K562 (cell line): ENCODE results near the gene LMAN2. TPM values are rescaled to one million over a fixed set of nuclear protein-coding genes. Genes with fewer than 3 reads are reported as not detected.
A peak's percentile ranks its signal among the peaks of the same experiment; 100 is the strongest.

Source experiments
- ARID4B ChIP-seq: sonication (generic); formaldehyde crosslinking; IDR thresholded peaks from 2 replicates; pipeline ENCODE4 v1.8.0; 2022; ENCODE audit warnings: mild to moderate bottlenecking, missing genetic modification reagents
- CUX1 ChIP-seq: fragments of 200-800 bp; sonication (Bioruptor generic); IDR thresholded peaks from 2 replicates; pipeline ENCODE4 v1.6.1; 2016; ENCODE audit warnings: missing genetic modification characterization, missing compliant biosample characterization
- E2F1 ChIP-seq: sonication (generic); formaldehyde crosslinking; IDR thresholded peaks from 2 replicates; pipeline ENCODE4 v1.8.1; 2023; ENCODE audit warnings: mild to moderate bottlenecking, missing genetic modification reagents, moderate library complexity
- FOXK2 ChIP-seq, 2 experiments: fragments of 450-650 bp; IDR thresholded peaks in 1 of 2; conservative IDR thresholded peaks in 1 of 2; 2 replicates each; pipeline ENCODE4 v1.6.1; 2016; ENCODE audit warnings: low read depth in 2 of 2, mild to moderate bottlenecking in 1 of 2
- FOXM1 ChIP-seq, 2 experiments: fragments of 450-650 bp in 1 of 2; sonication (generic) in 1 of 2; formaldehyde crosslinking in 1 of 2; IDR thresholded peaks; 2 replicates each; pipeline versions ENCODE4 v1.6.1 to v1.9.0; 2017 to 2022; ENCODE audit warnings: low read depth in 2 of 2, mild to moderate bottlenecking in 2 of 2, missing genetic modification reagents in 1 of 2, moderate library complexity in 1 of 2
- HNRNPLL ChIP-seq: fragments of 200-400 bp; formaldehyde crosslinking; IDR thresholded peaks from 2 replicates; pipeline ENCODE4 v1.6.1; 2017; ENCODE audit warnings: low read length, low read depth, mild to moderate bottlenecking; ENCODE audit not compliant: poor library complexity, severe bottlenecking
- LCOR ChIP-seq: sonication (generic); formaldehyde crosslinking; IDR thresholded peaks from 2 replicates; pipeline ENCODE4 v1.8.0; 2022; ENCODE audit warnings: mild to moderate bottlenecking, missing genetic modification reagents
- MBD2 ChIP-seq: sonication (generic); IDR thresholded peaks from 2 replicates; pipeline ENCODE4 v1.6.1; 2016; ENCODE audit warnings: low read depth, borderline replicate concordance
- RCOR1 ChIP-seq, 2 experiments: IDR thresholded peaks; 2 replicates each; pipeline ENCODE4 v1.6.1; 2012; ENCODE audit warnings: low read depth in 2 of 2, low read length in 2 of 2, borderline replicate concordance in 1 of 2, improper control_type of control experiment in 1 of 2
- TEAD1 ChIP-seq, 2 experiments: fragments of 450-650 bp in 1 of 2; sonication (generic) in 1 of 2; formaldehyde crosslinking; IDR thresholded peaks; 2 replicates each; pipeline versions ENCODE4 v1.4.0 to v1.8.0; 2020 to 2022; ENCODE audit warnings: mild to moderate bottlenecking in 2 of 2, missing genetic modification reagents in 1 of 2
- ZC3H8 ChIP-seq: fragments of 450-650 bp; IDR thresholded peaks from 2 replicates; pipeline ENCODE4 v1.6.1; 2017
- ZNF639 ChIP-seq, 2 experiments: fragments of 200-800 bp in 1 of 2; sonication (Bioruptor generic) in 1 of 2; sonication (generic) in 1 of 2; formaldehyde crosslinking in 1 of 2; IDR thresholded peaks in 1 of 2; conservative IDR thresholded peaks in 1 of 2; 2 replicates each; pipeline versions ENCODE4 v1.5.0 to v1.6.1; 2016 to 2020; ENCODE audit warnings: missing compliant biosample characterization in 1 of 2, missing genetic modification characterization in 1 of 2, missing genetic modification reagents in 1 of 2
- polyA plus RNA-seq, 8 experiments: library from polyadenylated mRNA; depleted of rRNA in 4 of 8; stranded (reverse) in 5 of 8; unstranded in 3 of 8; fragments of >200 nt; fragmentation: Nextera tagmentation in 2 of 8; fragmentation: Illumina TruSeq in 1 of 8; extraction: Ambion mirVana in 2 of 8; extraction: Trizol in 1 of 8; gene quantifications; 2 replicates each; pipeline versions ENCODE4 v1.2.1 to v1.2.3, GENCODE V29; 2011 to 2014; ENCODE audit warnings: inconsistent platforms in 1 of 8, missing spikeins in 1 of 8
- total RNA-seq, 7 experiments: library from RNA; depleted of rRNA in 6 of 7; stranded (reverse); fragments of >200 nt in 6 of 7; fragmentation: Illumina TruSeq in 2 of 7; extraction: Trizol in 2 of 7; gene quantifications; 2 replicates each; pipeline versions ENCODE4 v1.2.1 to v1.2.3, GENCODE V29; 2011 to 2021; ENCODE audit warnings: low replicate concordance in 1 of 7

Gene LMAN2
- total and polyA plus RNA-seq, 9 of the 15 experiments (the other 6 are each of a cell fraction or from before 2014, with no cell fraction given), result 2.7 to 254 (median 136) TPM

GRCh38 chr5:177367323-177367848 is 15.9 kb upstream of the LMAN2 start (continued):
- peak; percentile 88 for TF ChIP-seq ARID4B
- TF ChIP-seq TEAD1 (CRISPR knock-in tag; IDR thresholded peaks at IDR 0.05), result peak in 1 of 2 experiments; percentile 83; a peak in 1 of 4 replicates
- no peak for TF ChIP-seq ZC3H8
- 0 out of 2 replicates have a peak, but pooled peaks have one; percentile 70 for TF ChIP-seq E2F1
- TF ChIP-seq ZNF639 (CRISPR knock-in tag; conservative IDR thresholded peaks at IDR 0.05 in 1 of 2, IDR thresholded peaks at IDR 0.05 in 1 of 2), result no peak
- TF ChIP-seq HNRNPLL, result peak; percentile 6
- peak; percentile 93 for TF ChIP-seq LCOR (CRISPR knock-in tag)
- no peak for TF ChIP-seq FOXM1 (IDR thresholded peaks at IDR 0.05; ENCODE audit: low read depth)
- peak; percentile 80 for TF ChIP-seq FOXM1 (CRISPR knock-in tag; IDR thresholded peaks at IDR 0.05; ENCODE audit: low read depth)
- no peak for TF ChIP-seq MBD2
- no peak for TF ChIP-seq CUX1 (CRISPR knock-in tag)
- no peak for TF ChIP-seq FOXK2 (conservative IDR thresholded peaks at IDR 0.05 in 1 of 2, IDR thresholded peaks at IDR 0.05 in 1 of 2; ENCODE audit: low read depth in 2 of 2)
- TF ChIP-seq RCOR1 (IDR thresholded peaks at IDR 0.05; ENCODE audit: borderline replicate concordance in 1 of 2, low read depth in 2 of 2, low read length in 2 of 2), result 0 out of 4 replicates have a peak, but pooled peaks of 1 of the 2 experiments have one; percentile 22
